GM12891 (cell line): ENCODE measurements around the gene TNFAIP8L3.

Experiments used
- PAX5 ChIP-seq: IDR thresholded peaks from 2 replicates; pipeline ENCODE4 v1.6.1; 2011; ENCODE audit warnings: low read length, moderate library complexity, mild to moderate bottlenecking; ENCODE audit not compliant: insufficient read depth, severe bottlenecking
- POLR2A ChIP-seq: IDR thresholded peaks from 2 replicates; pipeline ENCODE4 v1.6.1; 2011; ENCODE audit warnings: low read depth, low read length, control low read depth
- POLR2AphosphoS5 ChIP-seq: IDR thresholded peaks from 2 replicates; pipeline ENCODE4 v1.6.1; 2011; ENCODE audit warnings: low read depth, low read length, control low read depth
- SPI1 ChIP-seq: IDR thresholded peaks from 2 replicates; pipeline ENCODE4 v1.6.1; 2011; ENCODE audit warnings: low read depth, low read length, control low read depth
- TAF1 ChIP-seq: IDR thresholded peaks from 2 replicates; pipeline ENCODE4 v1.6.1; 2011; ENCODE audit warnings: low read depth, low read length, control low read depth

DNA sequence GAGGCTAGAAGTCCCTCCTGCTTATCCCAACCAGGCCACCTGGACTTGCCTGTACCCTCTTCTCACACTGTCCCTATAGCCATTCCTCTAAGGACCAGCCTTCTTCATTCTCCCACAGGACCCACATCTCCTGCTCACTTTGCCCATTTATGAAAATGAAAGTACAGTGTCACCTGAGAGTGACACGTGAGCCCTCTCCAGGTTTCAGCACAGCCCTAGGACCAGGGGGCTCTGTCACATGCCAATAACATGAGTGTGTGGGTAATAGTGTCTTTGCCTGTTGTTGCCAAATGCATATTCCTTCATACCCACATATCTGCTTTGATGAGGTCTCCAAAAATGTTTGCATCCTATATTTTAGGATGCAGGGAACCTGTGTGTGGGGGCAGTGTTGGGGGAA, 42.3 kb upstream of the TNFAIP8L3 start:
- TF ChIP-seq POLR2A (no peak), TAF1 (no peak), POLR2AphosphoS5 (no peak), SPI1 (no peak), PAX5 (no peak)
